Hippocampal formation (tissue), 2 donors: ENCODE measurements around the gene EOGT.
A peak's percentile ranks its signal among the peaks of the same experiment; 100 is the strongest.

ENCODE experiments used
- DNase-seq, 2 donors: peaks; one replicate each; lab custom pipeline; 2025; lab: John Stamatoyannopoulos, UW

Gene EOGT

GRCh38 chr3:69009559-69010410 is 3.7 kb downstream of the EOGT start:
- no peak for DNase-seq

GRCh38 chr3:69008980-69009379 is 4.5 kb downstream of the EOGT start:
- DNase-seq: no peak

- DNase-seq: no peak
These were observed 7.5 kb downstream of the EOGT start for GRCh38 chr3:69005791-69006482.

- DNase-seq: no peak
These were observed 8.3 kb downstream of the EOGT start for GRCh38 chr3:69005071-69005790.

- DNase-seq: no peak
These were observed 9.3 kb downstream of the EOGT start for GRCh38 chr3:69004138-69004537.

- DNase-seq: no peak
These were observed 13.9 kb downstream of the EOGT start for GRCh38 chr3:68999605-69000004.

GRCh38 chr3:68999158-68999557 is 14.3 kb downstream of the EOGT start:
- DNase-seq: no peak

GRCh38 chr3:68997887-68998286 is 15.6 kb downstream of the EOGT start:
- no peak for DNase-seq

- no peak for DNase-seq
These were observed 17.0 kb downstream of the EOGT start for GRCh38 chr3:68996356-68996995.

- DNase-seq: no peak
These were observed 24.7 kb downstream of the EOGT start for GRCh38 chr3:68988740-68989139.

- no peak for DNase-seq
These were observed 26.2 kb downstream of the EOGT start for GRCh38 chr3:68987322-68987721.

- DNase-seq: no peak
These were observed 26.8 kb downstream of the EOGT start for GRCh38 chr3:68986496-68987208.

GRCh38 chr3:68985146-68985790 is 28.2 kb downstream of the EOGT start:
- DNase-seq: no peak

- DNase-seq: no peak
These were observed 29.4 kb downstream of the EOGT start for GRCh38 chr3:68984011-68984530.

GRCh38 chr3:68977486-68978167 is 35.9 kb downstream of the EOGT start:
- DNase-seq: no peak

- DNase-seq: no peak
These were observed 38.8 kb downstream of the EOGT start for GRCh38 chr3:68974711-68975110.

GRCh38 chr3:68973639-68974038 is 39.8 kb downstream of the EOGT start:
- DNase-seq: no peak

- peak; percentile 62 to 69 for DNase-seq
These were observed 41.0 kb downstream of the EOGT start for GRCh38 chr3:68972358-68972979.

GRCh38 chr3:68964694-68965093 is 48.8 kb downstream of the EOGT start:
- DNase-seq: no peak

GRCh38 chr3:68963891-68964290 is 49.6 kb downstream of the EOGT start:
- DNase-seq: no peak
